Neural cell (in vitro differentiated cells): ENCODE data around the gene FAM135A. TPM values are rescaled to one million over a fixed set of nuclear protein-coding genes. Genes with fewer than 3 reads are reported as not detected.

Experiments
- H2AFZ ChIP-seq: fragments of 200-600, 300-800 bp; sonication (generic), shearing (Covaris generic); 2 replicates; pipeline ENCODE4 v1.6.0; 2014; ENCODE audit warnings: low read depth, mild to moderate bottlenecking, antibody characterized with exemption, low read length, moderate library complexity
- H3F3A ChIP-seq: fragments of 200-600 bp; shearing (Covaris generic); 2 replicates; pipeline ENCODE4 v1.6.1; 2016; ENCODE audit warnings: mild to moderate bottlenecking, moderate library complexity, mixed read lengths, antibody characterized with exemption, low read length; ENCODE audit not compliant: insufficient read depth, poor library complexity, severe bottlenecking
- H3K27ac ChIP-seq: fragments of 200-600, 300-800 bp; sonication (generic), shearing (Covaris generic); 2 replicates; pipeline ENCODE4 v1.5.1; 2014; ENCODE audit warnings: mild to moderate bottlenecking, low read length, moderate library complexity
- H3K27me3 ChIP-seq: fragments of 300-800, 200-600 bp; sonication (generic), shearing (Covaris generic); 2 replicates; pipeline ENCODE4 v1.6.0; 2014; ENCODE audit warnings: mild to moderate bottlenecking, low read depth, low read length, moderate library complexity; ENCODE audit not compliant: insufficient read depth
- H3K36me3 ChIP-seq: fragments of 300-800, 200-600 bp; sonication (generic), shearing (Covaris generic); 2 replicates; pipeline ENCODE4 v1.5.1; 2014; ENCODE audit warnings: mild to moderate bottlenecking, antibody characterized with exemption, low read length, moderate library complexity; ENCODE audit not compliant: insufficient read depth
- H3K4me2 ChIP-seq: fragments of 300-800, 200-600 bp; sonication (generic), shearing (Covaris generic); 2 replicates; pipeline ENCODE4 v1.6.0; 2014; ENCODE audit warnings: mild to moderate bottlenecking, low read length
- H3K4me3 ChIP-seq: fragments of 300-800, 200-600 bp; sonication (generic), shearing (Covaris generic); 2 replicates; pipeline ENCODE4 v1.5.1; 2014; ENCODE audit warnings: mild to moderate bottlenecking, low read length, moderate library complexity
- H3K79me2 ChIP-seq: fragments of 200-600 bp; shearing (Covaris generic); replicated peaks from 2 replicates; pipeline ENCODE4 v1.6.0; 2014; ENCODE audit warnings: mild to moderate bottlenecking, low read length, moderate library complexity; ENCODE audit not compliant: insufficient read depth
- H3K9ac ChIP-seq: fragments of 300-800, 200-600 bp; sonication (generic), shearing (Covaris generic); 2 replicates; pipeline ENCODE4 v1.6.1; 2016; ENCODE audit warnings: mild to moderate bottlenecking, low read length, mixed read lengths
- H3K9me2 ChIP-seq: fragments of 200-600 bp; shearing (Covaris generic); 2 replicates; pipeline ENCODE4 v1.6.1; 2016; ENCODE audit warnings: mild to moderate bottlenecking, low read length, mixed read lengths; ENCODE audit not compliant: insufficient read depth
- H3K9me3 ChIP-seq: fragments of 200-600, 300-800 bp; sonication (generic), shearing (Covaris generic); 2 replicates; pipeline ENCODE4 v1.6.1; 2016; ENCODE audit warnings: mild to moderate bottlenecking, mixed run types, low read length, moderate library complexity, mixed read lengths
- H4K20me1 ChIP-seq: fragments of 200-600 bp; shearing (Covaris generic); 2 replicates; pipeline ENCODE4 v1.6.1; 2016; ENCODE audit warnings: mild to moderate bottlenecking, mixed run types; ENCODE audit not compliant: insufficient read depth
- EP300 ChIP-seq: fragments of 450-650 bp; conservative IDR thresholded peaks from 2 replicates; pipeline ENCODE4 v1.6.1; 2014; ENCODE audit warnings: antibody characterized with exemption, mild to moderate bottlenecking, moderate library complexity; ENCODE audit not compliant: poor library complexity, severe bottlenecking
- EZH2 ChIP-seq: fragments of 200-600, 300-800 bp; shearing (Covaris generic), sonication (generic); IDR thresholded peaks from 2 replicates; pipeline ENCODE4 v1.6.1; 2014; ENCODE audit warnings: antibody characterized with exemption, low read length, borderline replicate concordance, mild to moderate bottlenecking; ENCODE audit not compliant: insufficient read depth, poor library complexity, severe bottlenecking
- MXI1 ChIP-seq: fragments of 450-650 bp; conservative IDR thresholded peaks from 2 replicates; pipeline ENCODE4 v1.6.1; 2014; ENCODE audit warnings: antibody characterized with exemption, mild to moderate bottlenecking; ENCODE audit not compliant: poor library complexity, severe bottlenecking
- POLR2AphosphoS5 ChIP-seq: IDR thresholded peaks from 2 replicates; pipeline ENCODE4 v1.6.1; 2012
- RAD21 ChIP-seq: fragments of 450-650 bp; conservative IDR thresholded peaks from 2 replicates; pipeline ENCODE4 v1.6.1; 2014; ENCODE audit warnings: antibody characterized with exemption, mild to moderate bottlenecking, moderate library complexity
- SMC3 ChIP-seq: fragments of 450-650 bp; conservative IDR thresholded peaks from 2 replicates; pipeline ENCODE4 v1.6.1; 2014; ENCODE audit warnings: antibody characterized with exemption, mild to moderate bottlenecking, moderate library complexity; ENCODE audit not compliant: poor library complexity
- TAF1 ChIP-seq: IDR thresholded peaks from 2 replicates; pipeline ENCODE4 v1.6.1; 2012; ENCODE audit warnings: low read depth
- polyA plus RNA-seq: library from polyadenylated mRNA; depleted of rRNA; stranded (reverse); fragments of >200 nt; gene quantifications from 2 replicates; pipeline ENCODE4 v1.2.3, GENCODE V29; 2014
- TF ChIP-seq, protein P1 (sequence below): fragments of 450-650 bp; IDR thresholded peaks from 2 replicates; pipeline ENCODE4 v1.5.1; 2014; ENCODE audit warnings: antibody characterized with exemption, mild to moderate bottlenecking, moderate library complexity; ENCODE audit not compliant: poor library complexity, severe bottlenecking
- TF ChIP-seq, protein P2 (sequence below): IDR thresholded peaks from 2 replicates; pipeline ENCODE4 v1.6.1; 2012; ENCODE audit warnings: borderline replicate concordance

The FAM135A gene
- polyA plus RNA-seq, 1 donor from 2014 or later, result 31.4 TPM

DNA sequence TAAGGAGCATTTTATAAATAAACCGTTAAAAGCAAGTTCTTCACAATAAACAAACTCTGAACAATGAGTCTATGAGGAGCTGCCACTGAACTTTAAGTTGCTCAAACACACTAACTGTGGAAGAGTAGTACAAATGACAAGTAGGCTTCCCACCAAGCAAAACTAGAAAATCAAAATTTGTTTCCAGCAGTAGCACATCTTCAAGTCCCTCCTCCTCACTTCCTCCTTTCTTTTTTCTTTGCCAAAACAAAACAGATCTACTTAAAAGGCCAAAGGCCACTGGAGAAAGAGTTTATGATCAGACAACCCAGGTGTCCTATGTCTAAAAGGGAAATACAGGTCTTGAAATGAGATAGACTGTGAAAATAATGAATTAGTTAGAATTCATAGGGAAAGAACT, 17.1 kb upstream of the FAM135A start:
- H3K9me3 ChIP-seq, result no peaks in the 10 kb centered on the region
- H3F3A ChIP-seq, result no peaks in the 10 kb centered on the region
- H3K36me3 ChIP-seq, result no peaks in the 10 kb centered on the region
- no peak for TF ChIP-seq SMC3
- no peak overlapping the region for H3K4me2 ChIP-seq
- H3K27ac ChIP-seq, result no peak overlapping the region
- H3K9me2 ChIP-seq, result no peaks in the 10 kb centered on the region
- no peak overlapping the region for H2AFZ ChIP-seq
- no peak overlapping the region for H3K9ac ChIP-seq
- H3K79me2 ChIP-seq, result no peaks in the 10 kb centered on the region
- H3K27me3 ChIP-seq, result no peaks in the 10 kb centered on the region
- no peaks in the 10 kb centered on the region for H4K20me1 ChIP-seq
- no peak overlapping the region for H3K4me3 ChIP-seq

DNA sequence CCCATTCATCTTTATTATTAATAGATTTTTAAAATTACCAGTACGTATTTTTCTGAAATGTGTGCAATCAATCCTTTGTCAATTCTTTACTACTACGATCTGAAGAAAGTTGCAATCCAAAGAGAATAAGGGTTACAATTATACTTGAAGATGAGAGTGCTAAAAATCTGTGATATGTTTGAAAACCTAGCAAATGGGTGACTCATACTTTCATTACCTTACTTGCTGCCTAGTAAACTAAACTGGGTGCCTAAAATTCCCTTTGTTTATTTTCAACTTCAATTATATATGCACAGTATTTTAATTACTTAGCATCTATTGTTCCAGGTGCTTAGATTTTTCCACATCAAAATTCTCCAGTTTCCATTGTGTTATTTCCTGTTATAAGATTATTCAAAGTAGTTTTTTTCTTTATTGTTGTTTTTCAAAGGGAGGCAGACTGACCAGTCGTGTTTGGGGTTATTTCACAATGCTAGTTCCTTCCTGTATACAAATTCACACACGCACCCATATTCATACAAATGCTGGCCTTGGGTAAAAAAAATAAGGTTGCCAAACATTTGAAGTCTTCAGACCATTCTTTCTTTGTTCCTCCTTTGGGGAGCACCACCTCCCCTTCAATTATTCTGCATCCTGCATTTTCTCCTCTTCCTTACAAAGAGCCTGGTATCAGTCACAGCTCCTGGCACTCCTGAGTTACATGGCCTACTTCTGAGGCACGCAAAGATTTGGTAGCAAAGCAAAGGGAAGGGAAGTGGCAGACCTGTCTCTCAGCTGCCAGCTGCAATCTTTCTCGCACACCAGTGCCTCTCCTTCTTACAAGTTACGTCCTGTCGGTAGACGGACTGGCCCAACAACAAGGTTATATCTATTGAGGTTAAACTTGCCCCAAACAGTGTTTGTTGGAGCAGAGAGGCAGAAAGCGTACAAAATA, 16.2 kb upstream of the FAM135A start:
- Histone ChIP-seq H3K9me2 (no peaks in the 10 kb centered on the region), H3K9me3 (no peaks in the 10 kb centered on the region), H3K27ac (no peak overlapping the region), H4K20me1 (no peaks in the 10 kb centered on the region), H3K9ac (no peak overlapping the region), H3K36me3 (no peaks in the 10 kb centered on the region), H3K79me2 (no peaks in the 10 kb centered on the region), H3K4me3 (no peak overlapping the region), H3K4me2 (no peak overlapping the region), H3F3A (no peaks in the 10 kb centered on the region), H2AFZ (no peak overlapping the region), H3K27me3 (no peaks in the 10 kb centered on the region)
- TF ChIP-seq, protein P1, sequence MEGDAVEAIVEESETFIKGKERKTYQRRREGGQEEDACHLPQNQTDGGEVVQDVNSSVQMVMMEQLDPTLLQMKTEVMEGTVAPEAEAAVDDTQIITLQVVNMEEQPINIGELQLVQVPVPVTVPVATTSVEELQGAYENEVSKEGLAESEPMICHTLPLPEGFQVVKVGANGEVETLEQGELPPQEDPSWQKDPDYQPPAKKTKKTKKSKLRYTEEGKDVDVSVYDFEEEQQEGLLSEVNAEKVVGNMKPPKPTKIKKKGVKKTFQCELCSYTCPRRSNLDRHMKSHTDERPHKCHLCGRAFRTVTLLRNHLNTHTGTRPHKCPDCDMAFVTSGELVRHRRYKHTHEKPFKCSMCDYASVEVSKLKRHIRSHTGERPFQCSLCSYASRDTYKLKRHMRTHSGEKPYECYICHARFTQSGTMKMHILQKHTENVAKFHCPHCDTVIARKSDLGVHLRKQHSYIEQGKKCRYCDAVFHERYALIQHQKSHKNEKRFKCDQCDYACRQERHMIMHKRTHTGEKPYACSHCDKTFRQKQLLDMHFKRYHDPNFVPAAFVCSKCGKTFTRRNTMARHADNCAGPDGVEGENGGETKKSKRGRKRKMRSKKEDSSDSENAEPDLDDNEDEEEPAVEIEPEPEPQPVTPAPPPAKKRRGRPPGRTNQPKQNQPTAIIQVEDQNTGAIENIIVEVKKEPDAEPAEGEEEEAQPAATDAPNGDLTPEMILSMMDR, result no peak
- TF ChIP-seq TAF1 (no peak), SMC3 (no peak), RAD21 (no peak), EP300 (no peak), MXI1 (no peak), EZH2 (no peak), POLR2AphosphoS5 (no peak)
- TF ChIP-seq, protein P2, sequence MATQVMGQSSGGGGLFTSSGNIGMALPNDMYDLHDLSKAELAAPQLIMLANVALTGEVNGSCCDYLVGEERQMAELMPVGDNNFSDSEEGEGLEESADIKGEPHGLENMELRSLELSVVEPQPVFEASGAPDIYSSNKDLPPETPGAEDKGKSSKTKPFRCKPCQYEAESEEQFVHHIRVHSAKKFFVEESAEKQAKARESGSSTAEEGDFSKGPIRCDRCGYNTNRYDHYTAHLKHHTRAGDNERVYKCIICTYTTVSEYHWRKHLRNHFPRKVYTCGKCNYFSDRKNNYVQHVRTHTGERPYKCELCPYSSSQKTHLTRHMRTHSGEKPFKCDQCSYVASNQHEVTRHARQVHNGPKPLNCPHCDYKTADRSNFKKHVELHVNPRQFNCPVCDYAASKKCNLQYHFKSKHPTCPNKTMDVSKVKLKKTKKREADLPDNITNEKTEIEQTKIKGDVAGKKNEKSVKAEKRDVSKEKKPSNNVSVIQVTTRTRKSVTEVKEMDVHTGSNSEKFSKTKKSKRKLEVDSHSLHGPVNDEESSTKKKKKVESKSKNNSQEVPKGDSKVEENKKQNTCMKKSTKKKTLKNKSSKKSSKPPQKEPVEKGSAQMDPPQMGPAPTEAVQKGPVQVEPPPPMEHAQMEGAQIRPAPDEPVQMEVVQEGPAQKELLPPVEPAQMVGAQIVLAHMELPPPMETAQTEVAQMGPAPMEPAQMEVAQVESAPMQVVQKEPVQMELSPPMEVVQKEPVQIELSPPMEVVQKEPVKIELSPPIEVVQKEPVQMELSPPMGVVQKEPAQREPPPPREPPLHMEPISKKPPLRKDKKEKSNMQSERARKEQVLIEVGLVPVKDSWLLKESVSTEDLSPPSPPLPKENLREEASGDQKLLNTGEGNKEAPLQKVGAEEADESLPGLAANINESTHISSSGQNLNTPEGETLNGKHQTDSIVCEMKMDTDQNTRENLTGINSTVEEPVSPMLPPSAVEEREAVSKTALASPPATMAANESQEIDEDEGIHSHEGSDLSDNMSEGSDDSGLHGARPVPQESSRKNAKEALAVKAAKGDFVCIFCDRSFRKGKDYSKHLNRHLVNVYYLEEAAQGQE, result no peak
